DND-41 (cell line): ENCODE results near the gene PELI1.

Source experiments
- ATAC-seq: fragments of 200-7000 bp; cut with Tn5 transposase; 3 replicates; pipeline ENCODE4 v1.9.1; 2021; ENCODE audit warnings: low read depth; ENCODE audit not compliant: insufficient read depth
- DNase-seq: peaks from one replicate; pipeline ENCODE4 v3.0.0-alpha.2; 2020
- H2AFZ ChIP-seq: 2 replicates; pipeline ENCODE4 v1.6.0; 2012; ENCODE audit warnings: low read depth, low read length
- H3K27ac ChIP-seq: 2 replicates; pipeline ENCODE4 v1.5.1; 2012; ENCODE audit warnings: low read length, inconsistent platforms
- H3K27me3 ChIP-seq: fragments of 200-600 bp; sonication (generic); 2 replicates; pipeline ENCODE4 v1.6.0; 2012; ENCODE audit warnings: low read length, mild to moderate bottlenecking, inconsistent platforms; ENCODE audit not compliant: insufficient read depth, poor library complexity
- H3K36me3 ChIP-seq: 2 replicates; pipeline ENCODE4 v1.5.1; 2012; ENCODE audit warnings: low read length, inconsistent platforms; ENCODE audit not compliant: insufficient read depth
- H3K4me1 ChIP-seq: 2 replicates; pipeline ENCODE4 v1.5.1; 2012; ENCODE audit warnings: mild to moderate bottlenecking, low read length; ENCODE audit not compliant: insufficient read depth
- H3K4me2 ChIP-seq: 2 replicates; pipeline ENCODE4 v1.6.0; 2012; ENCODE audit warnings: mild to moderate bottlenecking, moderate library complexity, low read length, inconsistent platforms; ENCODE audit not compliant: insufficient read depth
- H3K4me3 ChIP-seq, 2 experiments: fragments of 200-600 bp in 1 of 2; shearing (Covaris generic) in 1 of 2; 2 replicates each; pipeline ENCODE4 v1.5.1; 2012 to 2016; ENCODE audit warnings: inconsistent platforms in 2 of 2, low read length in 2 of 2, mild to moderate bottlenecking in 2 of 2, low read depth in 1 of 2, moderate library complexity in 1 of 2
- H3K79me2 ChIP-seq: 2 replicates; pipeline ENCODE4 v1.6.0; 2012; ENCODE audit warnings: low read length, inconsistent platforms; ENCODE audit not compliant: insufficient read depth
- H3K9ac ChIP-seq: 2 replicates; pipeline ENCODE4 v1.6.0; 2012; ENCODE audit warnings: low read depth, mild to moderate bottlenecking, inconsistent platforms, low read length, moderate library complexity
- H3K9me3 ChIP-seq: 2 replicates; pipeline ENCODE4 v1.5.1; 2012; ENCODE audit warnings: low read length, moderate library complexity, mild to moderate bottlenecking, inconsistent platforms; ENCODE audit not compliant: insufficient read depth, severe bottlenecking
- H4K20me1 ChIP-seq: 2 replicates; pipeline ENCODE4 v1.6.0; 2012; ENCODE audit warnings: low read length; ENCODE audit not compliant: insufficient read depth
- CTCF ChIP-seq: IDR thresholded peaks from 2 replicates; pipeline ENCODE4 v1.5.1; 2012; ENCODE audit warnings: borderline replicate concordance, low read length, moderate library complexity, mild to moderate bottlenecking; ENCODE audit not compliant: poor library complexity, severe bottlenecking; ENCODE audit errors: extremely low read depth
- EZH2 ChIP-seq: IDR thresholded peaks from 3 replicates; pipeline ENCODE4 v1.6.1; 2012; ENCODE audit warnings: borderline replicate concordance, low read depth, mild to moderate bottlenecking, moderate library complexity, low read length, inconsistent platforms; ENCODE audit not compliant: severe bottlenecking

Gene PELI1

DNA sequence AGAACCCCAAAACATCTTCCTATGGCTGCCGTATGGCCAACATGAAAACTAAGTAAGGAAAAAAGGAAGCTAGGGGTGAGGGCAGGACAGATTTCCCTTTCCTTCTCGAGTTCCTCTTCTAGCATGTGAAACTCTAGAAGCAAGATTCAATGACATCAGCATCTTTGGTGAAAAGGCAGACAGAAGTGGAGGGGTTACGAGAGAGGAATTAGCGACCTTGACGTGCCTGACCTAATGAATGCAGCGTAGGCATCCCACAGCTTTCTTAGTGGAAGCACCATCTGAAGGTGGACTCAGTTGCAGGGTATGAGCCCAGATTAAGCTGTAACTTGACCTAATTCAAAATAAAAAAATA is 47.9 kb upstream of the PELI1 start:
- Histone ChIP-seq H3K9me3 (no peaks in the 10 kb centered on the region), H2AFZ (no peak overlapping the region), H3K27ac (no peak overlapping the region), H3K4me2 (no peak overlapping the region), H4K20me1 (no peaks in the 10 kb centered on the region), H3K4me1 (no peaks in the 10 kb centered on the region), H3K27me3 (peaks cover 4% of the 10 kb centered on the region), H3K79me2 (no peaks in the 10 kb centered on the region), H3K36me3 (no peaks in the 10 kb centered on the region), H3K9ac (no peak overlapping the region), H3K4me3 (no peak overlapping the region)
- ATAC-seq (no peak), DNase-seq (no peak)
- no peak for TF ChIP-seq CTCF
- TF ChIP-seq EZH2 = no peak

GRCh38 chr2:64189586-64189985 is 45.4 kb upstream of the PELI1 start:
- Histone ChIP-seq H3K4me3 (no peak overlapping the region), H3K27me3 (peaks cover 8% of the 10 kb centered on the region), H3K4me1 (no peaks in the 10 kb centered on the region), H3K79me2 (no peaks in the 10 kb centered on the region), H2AFZ (no peak overlapping the region), H3K4me2 (no peak overlapping the region), H3K9me3 (no peaks in the 10 kb centered on the region), H3K27ac (no peak overlapping the region), H3K36me3 (no peaks in the 10 kb centered on the region), H3K9ac (no peak overlapping the region), H4K20me1 (no peaks in the 10 kb centered on the region)
- DNase-seq (no peak), ATAC-seq (no peak)
- TF ChIP-seq CTCF = no peak
- TF ChIP-seq EZH2 = no peak

- TF ChIP-seq CTCF (no peak), EZH2 (no peak)
- Histone ChIP-seq H3K4me1 (no peaks in the 10 kb centered on the region), H3K79me2 (no peaks in the 10 kb centered on the region), H3K36me3 (no peaks in the 10 kb centered on the region), H3K9ac (no peak overlapping the region), H2AFZ (no peak overlapping the region), H4K20me1 (no peaks in the 10 kb centered on the region), H3K9me3 (no peaks in the 10 kb centered on the region), H3K27ac (no peak overlapping the region), H3K27me3 (peaks cover 8% of the 10 kb centered on the region), H3K4me3 (no peak overlapping the region), H3K4me2 (no peak overlapping the region)
- no peak for DNase-seq
- ATAC-seq = no peak
Measured at GRCh38 chr2:64189167-64189566, 44.9 kb upstream of the PELI1 start.
